GM06990 (cell line): ENCODE data around the gene PFKP.

Experiments used
- DNase-seq: peaks from one replicate; pipeline ENCODE4 v3.0.0-alpha.2; 2011; ENCODE audit not compliant: insufficient read length; ENCODE audit errors: extremely low read depth
- H3K27me3 ChIP-seq: replicated peaks from 2 replicates; pipeline ENCODE4 v1.6.0; 2011; ENCODE audit warnings: low read length; ENCODE audit not compliant: control insufficient read depth, insufficient read depth
- H3K36me3 ChIP-seq: 2 replicates; pipeline ENCODE4 v1.5.1; 2011; ENCODE audit warnings: low read length; ENCODE audit not compliant: control insufficient read depth, insufficient read depth
- H3K4me3 ChIP-seq: replicated peaks from 2 replicates; pipeline ENCODE4 v1.5.1; 2011; ENCODE audit warnings: low read depth, mild to moderate bottlenecking, control low read depth, low read length
- CTCF ChIP-seq: IDR thresholded peaks from 2 replicates; pipeline ENCODE4 v1.5.1; 2011; ENCODE audit warnings: low read length, control low read depth, mild to moderate bottlenecking, inconsistent platforms; ENCODE audit not compliant: insufficient read depth, poor library complexity, severe bottlenecking

Gene PFKP

GRCh38 chr10:3133948-3134347, 66.6 kb downstream of the PFKP start:
- H3K4me3 ChIP-seq, result no peak overlapping the region
- H3K36me3 ChIP-seq, result peaks cover 47% of the 10 kb centered on the region
- no peak for DNase-seq
- H3K27me3 ChIP-seq, result no peaks in the 10 kb centered on the region
- no peak for TF ChIP-seq CTCF

- no peak for DNase-seq
- Histone ChIP-seq H3K27me3 (no peaks in the 10 kb centered on the region), H3K4me3 (no peak overlapping the region), H3K36me3 (peaks cover 47% of the 10 kb centered on the region)
- no peak for TF ChIP-seq CTCF
Measured at GRCh38 chr10:3135006-3135405, 67.7 kb downstream of the PFKP start.

DNA sequence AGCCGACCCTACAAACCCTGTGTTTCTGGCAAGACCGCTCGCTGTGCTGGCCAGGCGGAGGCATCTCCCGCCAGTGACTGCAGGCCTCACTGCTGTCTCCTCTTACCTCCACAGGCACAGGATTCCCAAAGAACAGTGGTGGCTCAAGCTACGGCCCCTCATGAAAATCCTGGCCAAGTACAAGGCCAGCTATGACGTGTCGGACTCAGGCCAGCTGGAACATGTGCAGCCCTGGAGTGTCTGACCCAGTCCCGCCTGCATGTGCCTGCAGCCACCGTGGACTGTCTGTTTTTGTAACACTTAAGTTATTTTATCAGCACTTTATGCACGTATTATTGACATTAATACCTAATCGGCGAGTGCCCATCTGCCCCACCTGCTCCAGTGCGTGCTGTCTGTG, 69.0 kb downstream of the PFKP start:
- no peak for DNase-seq

GRCh38 chr10:3136763-3137611, 69.6 kb downstream of the PFKP start:
- no peak for DNase-seq
- H3K4me3 ChIP-seq, result no peak overlapping the region
- H3K27me3 ChIP-seq, result no peaks in the 10 kb centered on the region
- peaks cover 50% of the 10 kb centered on the region for H3K36me3 ChIP-seq
- TF ChIP-seq CTCF, result no peak

More for the DNA sequence above, 69.0 kb downstream of the PFKP start:
- no peak overlapping the region for H3K4me3 ChIP-seq
- peaks cover 49% of the 10 kb centered on the region for H3K36me3 ChIP-seq
- TF ChIP-seq CTCF, result no peak
- H3K27me3 ChIP-seq, result no peaks in the 10 kb centered on the region

GRCh38 chr10:3137958-3138726, 70.8 kb downstream of the PFKP start:
- no peak for DNase-seq
- Histone ChIP-seq H3K36me3 (peaks cover 54% of the 10 kb centered on the region), H3K27me3 (no peaks in the 10 kb centered on the region), H3K4me3 (no peak overlapping the region)
- TF ChIP-seq CTCF, result no peak
